ENCODE results near the gene KIF26B. TPM values are rescaled to one million over a fixed set of nuclear protein-coding genes. Genes with fewer than 3 reads are reported as not detected.

Gene KIF26B
- total and polyA plus RNA-seq, 2 of the 4 experiments (the other 2 are of a cell fraction) = 0.53 to 0.54 TPM

DNA sequence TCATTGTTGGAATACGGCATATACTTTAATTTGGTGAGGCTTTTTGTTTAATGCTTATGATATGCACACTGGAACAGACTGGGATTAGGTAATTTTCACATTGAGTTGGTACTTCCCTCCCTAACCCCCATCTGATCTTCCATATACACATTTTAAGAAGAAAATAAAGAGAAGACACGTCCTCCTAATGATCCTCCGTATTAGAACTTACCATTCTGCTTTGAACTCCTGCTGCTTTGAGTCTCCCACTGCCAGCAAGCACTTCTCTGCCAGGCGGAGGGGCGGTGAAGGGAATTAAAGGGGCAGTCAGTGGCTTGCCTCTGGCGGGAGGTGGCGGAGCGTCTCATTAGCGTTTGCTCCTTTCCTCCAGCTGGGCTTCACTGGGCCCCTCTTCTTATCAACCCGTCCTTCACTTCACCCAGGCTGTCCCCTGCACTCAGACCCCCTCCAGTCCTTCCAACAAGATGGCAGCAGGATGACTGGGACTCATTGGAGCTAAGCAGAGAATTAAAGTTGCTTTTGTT lies 433.4 kb downstream of the KIF26B start:
- Histone ChIP-seq H3K27ac (ENCODE audit: insufficient read depth, low read length) (no peak overlapping the region), H4K5ac (ENCODE audit: low read depth, low read length) (no peak overlapping the region)
- DNase-seq = no peak

More for the DNA sequence above, 433.4 kb downstream of the KIF26B start:
- WGBS, 2 experiments (ENCODE audit: extremely low coverage in 2 of 2, insufficient read length in 1 of 2) = 80% methylated on average over 2 of the region's 10 CpGs; no CpG with 5 or more reads in 1 of the 2 experiments
- dilution Hi-C loops (cut with HindIII; ENCODE audit: low sequenced_read_pairs, unreplicated experiment) (no loop called here), intact Hi-C loops (cut with micrococcal nuclease) (no loop called here), in situ Hi-C loops (cut with MboI; ENCODE audit: low sequenced_read_pairs) (no loop called here)
- Histone ChIP-seq H3K4me3 (ENCODE audit: insufficient read depth, low read depth, low read length) (no peak overlapping the region), H4K20me1 (ENCODE audit: insufficient read depth, low read length) (no peaks in the 10 kb centered on the region), H2AK5ac (ENCODE audit: low read depth, low read length) (no peak overlapping the region), H3K36me3 (ENCODE audit: control insufficient read depth, insufficient read depth, low read length) (0 out of 2 replicates have a peak, but pooled peaks cover 1% of the 10 kb centered on the region), H3K14ac (replicated peaks; ENCODE audit: low read depth, low read length) (no peak overlapping the region), H3K56ac (ENCODE audit: extremely low read depth, insufficient read depth, low read length) (no peak overlapping the region), H3K4me1 (ENCODE audit: control insufficient read depth, insufficient read depth, low read length) (peaks cover 5% of the 10 kb centered on the region), H4K8ac (ENCODE audit: low read depth in 2 of 2, low read length in 2 of 2) (no peak overlapping the region), H3K9me1 (ENCODE audit: insufficient read depth, low read length) (no peaks in the 10 kb centered on the region), H3K9me3 (ENCODE audit: control insufficient read depth, insufficient read depth, low read length) (no peaks in the 10 kb centered on the region), H3K9ac (ENCODE audit: low read depth, low read length) (no peak overlapping the region), H2AFZ (replicated peaks; ENCODE audit: low read length, poor library complexity) (no peak overlapping the region), H3K4ac (ENCODE audit: low read depth, low read length) (no peak overlapping the region), H2BK15ac (ENCODE audit: low read depth, low read length) (no peak overlapping the region), H2AK9ac (replicated peaks; ENCODE audit: low read depth, low read length, poor library complexity) (no peak overlapping the region), H2BK5ac (ENCODE audit: low read depth, low read length, poor library complexity, severe bottlenecking) (no peak overlapping the region), H3K79me1 (ENCODE audit: low read depth in 1 of 2, low read length in 2 of 2) (no peaks in the 10 kb centered on the region), H4K91ac (ENCODE audit: insufficient read depth, low read depth, low read length) (no peak overlapping the region), H3K27me3 (ENCODE audit: control insufficient read depth, insufficient read depth, low read length) (no peaks in the 10 kb centered on the region; the same call in 1 of the 2 replicates), H2BK120ac (ENCODE audit: low read depth, low read length) (no peak overlapping the region), H2BK20ac (ENCODE audit: low read depth, low read length) (no peak overlapping the region), H3K23ac (ENCODE audit: low read depth, low read length) (no peak overlapping the region), H3K4me2 (ENCODE audit: low read depth, low read length) (no peak overlapping the region), H3K18ac (ENCODE audit: low read depth, low read length) (no peak overlapping the region)
- TF ChIP-seq BHLHE40 (IDR thresholded peaks at IDR 0.05; ENCODE audit: low read depth, low read length) (no peak), MXI1 (IDR thresholded peaks at IDR 0.05; ENCODE audit: borderline replicate concordance, low read depth, low read length) (no peak), CHD1 (IDR thresholded peaks at IDR 0.05; ENCODE audit: low read depth, low read length) (no peak), POLR2A (IDR thresholded peaks at IDR 0.05; ENCODE audit: low read depth, low read length) (no peak), SMC3 (IDR thresholded peaks at IDR 0.05; ENCODE audit: low read depth, low read length) (no peak), RFX5 (IDR thresholded peaks at IDR 0.05; ENCODE audit: low read depth, low read length) (no peak), FOS (IDR thresholded peaks at IDR 0.05; ENCODE audit: low read depth, low read length) (no peak), NFE2L2 (IDR thresholded peaks at IDR 0.05; ENCODE audit: low read depth, low read length) (no peak), MAFK (IDR thresholded peaks at IDR 0.05; ENCODE audit: low read depth, low read length) (no peak), RCOR1 (IDR thresholded peaks at IDR 0.05; ENCODE audit: insufficient replicate concordance, low read length) (no peak), CEBPB (IDR thresholded peaks at IDR 0.05; ENCODE audit: low read depth, low read length) (no peak), RAD21 (IDR thresholded peaks at IDR 0.05; ENCODE audit: low read length) (no peak)
- TF ChIP-seq, protein P1, sequence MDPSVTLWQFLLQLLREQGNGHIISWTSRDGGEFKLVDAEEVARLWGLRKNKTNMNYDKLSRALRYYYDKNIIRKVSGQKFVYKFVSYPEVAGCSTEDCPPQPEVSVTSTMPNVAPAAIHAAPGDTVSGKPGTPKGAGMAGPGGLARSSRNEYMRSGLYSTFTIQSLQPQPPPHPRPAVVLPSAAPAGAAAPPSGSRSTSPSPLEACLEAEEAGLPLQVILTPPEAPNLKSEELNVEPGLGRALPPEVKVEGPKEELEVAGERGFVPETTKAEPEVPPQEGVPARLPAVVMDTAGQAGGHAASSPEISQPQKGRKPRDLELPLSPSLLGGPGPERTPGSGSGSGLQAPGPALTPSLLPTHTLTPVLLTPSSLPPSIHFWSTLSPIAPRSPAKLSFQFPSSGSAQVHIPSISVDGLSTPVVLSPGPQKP (IDR thresholded peaks at IDR 0.05; ENCODE audit: borderline replicate concordance, low read depth, low read length) = no peak
- CTCF ChIA-PET = no interaction called here
- ATAC-seq (ENCODE audit: low read depth) = no peak
- BruUV-seq (replicated peaks) = no TSS peak
- POLR2A ChIA-PET (ENCODE audit: unreplicated experiment) = no interaction called here

Data from IMR-90 (cell line).